B cell (primary cell): Measurements from ENCODE around the gene TACR3. TPM values are rescaled to one million over a fixed set of nuclear protein-coding genes. Genes with fewer than 3 reads are reported as not detected.

Experiments used
- ATAC-seq: fragments of 200-7000 bp; cut with Tn5 transposase; one replicate; pipeline ENCODE4 v1.10.0; 2021; ENCODE audit warnings: low read depth, mild to moderate bottlenecking, moderate number of reproducible peaks, moderate library complexity
- CTCF ChIA-PET: fragments of 350-600 bp; sonication (Branson Sonifier 250); formaldehyde crosslinking; loops from one replicate; lab custom pipeline; 2021; ENCODE audit warnings: antibody characterized with exemption, inconsistent platforms; lab: Charles Lee
- POLR2A ChIA-PET: fragments of 350-600 bp; sonication (Branson Sonifier 250); formaldehyde crosslinking; loops from one replicate; lab custom pipeline; 2021; ENCODE audit warnings: antibody characterized with exemption; lab: Charles Lee
- DNase-seq: peaks from one replicate; pipeline ENCODE4 v3.0.0; 2013
- H2AFZ ChIP-seq: 2 replicates; pipeline ENCODE4 v1.6.1; 2012; ENCODE audit warnings: mild to moderate bottlenecking, low read depth, low read length; ENCODE audit not compliant: insufficient read depth, poor library complexity, severe bottlenecking
- H3K27ac ChIP-seq, 2 donors: 1 replicate in 1 of 2; 2 replicates in 1 of 2; pipeline ENCODE4 v1.5.1; 2012 to 2013; ENCODE audit warnings: low read length in 2 of 2, mild to moderate bottlenecking in 2 of 2, moderate library complexity in 1 of 2
- H3K27me3 ChIP-seq, 4 experiments: fragments of 200-600 bp in 1 of 4; sonication (generic) in 1 of 4; replicated peaks in 1 of 4; 1 replicate in 2 of 4; 2 replicates in 2 of 4; pipeline versions ENCODE4 v1.6.1 to v1.7.0; 2013 to 2016; ENCODE audit warnings: low read length in 3 of 4, mild to moderate bottlenecking in 2 of 4, mixed read lengths in 1 of 4, moderate library complexity in 1 of 4; ENCODE audit not compliant: insufficient read depth in 4 of 4, control insufficient read depth in 3 of 4; ENCODE audit errors: control extremely low read depth in 1 of 4
- H3K36me3 ChIP-seq, 2 experiments: replicated peaks in 1 of 2; 1 replicate in 1 of 2; 2 replicates in 1 of 2; pipeline versions ENCODE4 v1.6.1 to v1.7.1; 2013; ENCODE audit warnings: low read length in 1 of 2; ENCODE audit not compliant: insufficient read depth in 2 of 2, control insufficient read depth in 1 of 2; ENCODE audit errors: control extremely low read depth in 1 of 2, extremely low read depth in 1 of 2
- H3K4me1 ChIP-seq, 2 donors: fragments of 200-600 bp in 1 of 2; sonication (generic) in 1 of 2; 1 replicate in 1 of 2; 2 replicates in 1 of 2; pipeline versions ENCODE4 v1.5.1 to v1.6.1; 2013 to 2017; ENCODE audit warnings: low read length in 2 of 2; ENCODE audit not compliant: control insufficient read depth in 2 of 2, insufficient read depth in 2 of 2
- H3K4me2 ChIP-seq: replicated peaks from 2 replicates; pipeline ENCODE3; 2012; ENCODE audit warnings: mild to moderate bottlenecking, low read depth, low read length; ENCODE audit not compliant: poor library complexity, severe bottlenecking
- H3K4me3 ChIP-seq, 5 experiments: fragments of 200-600 bp in 1 of 5; sonication (generic) in 1 of 5; 1 replicate in 3 of 5; 2 replicates in 2 of 5; pipeline versions ENCODE4 v1.5.1 to v1.7.0; 2011 to 2016; ENCODE audit warnings: low read length in 4 of 5, mild to moderate bottlenecking in 4 of 5, low read depth in 2 of 5, control low read depth in 1 of 5, moderate library complexity in 1 of 5; ENCODE audit not compliant: insufficient read depth in 1 of 5; ENCODE audit errors: control extremely low read depth in 1 of 5, extremely low read depth in 1 of 5
- H3K79me2 ChIP-seq: fragments of 200-600 bp; sonication (generic); one replicate; pipeline ENCODE4 v1.6.0; 2016; ENCODE audit warnings: low read length; ENCODE audit not compliant: control insufficient read depth, insufficient read depth
- H3K9ac ChIP-seq: fragments of 200-600 bp; sonication (generic); 2 replicates; pipeline ENCODE4 v1.6.1; 2017; ENCODE audit warnings: mild to moderate bottlenecking, low read length, moderate library complexity
- H3K9me3 ChIP-seq, 3 donors: one replicate each; pipeline versions ENCODE4 v1.6.1 to v1.7.1; 2013; ENCODE audit warnings: low read length in 2 of 3; ENCODE audit not compliant: control insufficient read depth in 2 of 3, insufficient read depth in 1 of 3; ENCODE audit errors: control extremely low read depth in 1 of 3
- H4K20me1 ChIP-seq: 2 replicates; pipeline ENCODE4 v1.6.0; 2012; ENCODE audit warnings: mild to moderate bottlenecking, low read length; ENCODE audit not compliant: insufficient read depth, control insufficient read depth, poor library complexity, severe bottlenecking
- H3K27ac Mint-ChIP-seq: one replicate; pipeline ENCODE4 v1.8.0; 2021; ENCODE audit warnings: mixed read lengths
- H3K27me3 Mint-ChIP-seq: one replicate; pipeline ENCODE4 v1.8.0; 2021; ENCODE audit warnings: mixed read lengths
- H3K4me1 Mint-ChIP-seq: one replicate; pipeline ENCODE4 v1.8.0; 2021; ENCODE audit warnings: mixed read lengths
- H3K4me3 Mint-ChIP-seq: one replicate; pipeline ENCODE4 v1.8.0; 2021; ENCODE audit warnings: mixed read lengths
- H3K9me3 Mint-ChIP-seq: one replicate; pipeline ENCODE4 v1.8.0; 2022; ENCODE audit warnings: mixed read lengths; ENCODE audit not compliant: insufficient read depth
- EZH2 ChIP-seq: IDR thresholded peaks from 2 replicates; pipeline ENCODE4 v1.6.1; 2012; ENCODE audit warnings: borderline replicate concordance, low read depth, mild to moderate bottlenecking, moderate library complexity, low read length; ENCODE audit not compliant: insufficient read depth, poor library complexity, severe bottlenecking
- WGBS: methylation state at CpG from one replicate; pipeline ENCODE4 v1.1.5; 2013; ENCODE audit warnings: missing lambda C conversion rate; ENCODE audit not compliant: insufficient coverage; 5-methylcytosine and 5-hydroxymethylcytosine counted together
- intact Hi-C: fragments of 100-400 bp; cut with micrococcal nuclease; formaldehyde crosslinking; loops from one replicate; pipeline ENCODE4 v1.10.0; 2022
- polyA plus RNA-seq: library from polyadenylated mRNA; depleted of rRNA; stranded (reverse); fragments of >200 nt; gene quantifications from 2 replicates; pipeline ENCODE4 v1.2.3, GENCODE V29; 2012
- total RNA-seq, 2 donors: library from RNA; stranded (reverse); fragments of 120-200 nt in 1 of 2; gene quantifications; 1 replicate in 1 of 2; 2 replicates in 1 of 2; pipeline versions ENCODE4 v1.2.3 to v1.2.4, GENCODE V29; 2013 to 2022
- TF ChIP-seq, protein P1 (sequence below): fragments of 200-600 bp; IDR thresholded peaks from one replicate; pipeline ENCODE4 v1.8.0; 2022; ENCODE audit warnings: antibody characterized with exemption, mild to moderate bottlenecking

TACR3 gene
- total and polyA plus RNA-seq, 2 donors (not counting 1 experiment from before 2014, with no cell fraction given), result not detected

GRCh38 chr4:103721251-103721650 is 1.5 kb upstream of the TACR3 start:
- no peaks in the 10 kb centered on the region for H3K79me2 ChIP-seq
- H3K4me1 ChIP-seq, result no peaks in the 10 kb centered on the region
- no peaks in the 10 kb centered on the region for H3K27me3 ChIP-seq
- H3K27ac Mint-ChIP-seq, result no peak overlapping the region
- no peaks in the 10 kb centered on the region for H4K20me1 ChIP-seq
- H3K4me1 Mint-ChIP-seq, result no peaks in the 10 kb centered on the region
- ChIA-PET POLR2A (no interaction called here), CTCF (no interaction called here)
- H2AFZ ChIP-seq, result no peak overlapping the region
- TF ChIP-seq, protein P1, sequence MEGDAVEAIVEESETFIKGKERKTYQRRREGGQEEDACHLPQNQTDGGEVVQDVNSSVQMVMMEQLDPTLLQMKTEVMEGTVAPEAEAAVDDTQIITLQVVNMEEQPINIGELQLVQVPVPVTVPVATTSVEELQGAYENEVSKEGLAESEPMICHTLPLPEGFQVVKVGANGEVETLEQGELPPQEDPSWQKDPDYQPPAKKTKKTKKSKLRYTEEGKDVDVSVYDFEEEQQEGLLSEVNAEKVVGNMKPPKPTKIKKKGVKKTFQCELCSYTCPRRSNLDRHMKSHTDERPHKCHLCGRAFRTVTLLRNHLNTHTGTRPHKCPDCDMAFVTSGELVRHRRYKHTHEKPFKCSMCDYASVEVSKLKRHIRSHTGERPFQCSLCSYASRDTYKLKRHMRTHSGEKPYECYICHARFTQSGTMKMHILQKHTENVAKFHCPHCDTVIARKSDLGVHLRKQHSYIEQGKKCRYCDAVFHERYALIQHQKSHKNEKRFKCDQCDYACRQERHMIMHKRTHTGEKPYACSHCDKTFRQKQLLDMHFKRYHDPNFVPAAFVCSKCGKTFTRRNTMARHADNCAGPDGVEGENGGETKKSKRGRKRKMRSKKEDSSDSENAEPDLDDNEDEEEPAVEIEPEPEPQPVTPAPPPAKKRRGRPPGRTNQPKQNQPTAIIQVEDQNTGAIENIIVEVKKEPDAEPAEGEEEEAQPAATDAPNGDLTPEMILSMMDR, result no peak
- TF ChIP-seq EZH2, result no peak
- no peak overlapping the region for H3K4me3 Mint-ChIP-seq
- no peaks in the 10 kb centered on the region for H3K36me3 ChIP-seq
- H3K4me2 ChIP-seq, result no peak overlapping the region
- DNase-seq (no peak), ATAC-seq (no peak)
- no peak overlapping the region for H3K27ac ChIP-seq
- 76% methylated on average over 3 of the region's 3 CpGs for WGBS
- H3K4me3 ChIP-seq, result no peak overlapping the region
- H3K9me3 Mint-ChIP-seq, result no peaks in the 10 kb centered on the region
- H3K9ac ChIP-seq, result no peak overlapping the region
- H3K27me3 Mint-ChIP-seq, result peaks cover 9% of the 10 kb centered on the region
- H3K9me3 ChIP-seq, result peaks cover 0 to 11% (median 0%) of the 10 kb centered on the region in 3 donors
- intact Hi-C loops, result no loop called here

DNA sequence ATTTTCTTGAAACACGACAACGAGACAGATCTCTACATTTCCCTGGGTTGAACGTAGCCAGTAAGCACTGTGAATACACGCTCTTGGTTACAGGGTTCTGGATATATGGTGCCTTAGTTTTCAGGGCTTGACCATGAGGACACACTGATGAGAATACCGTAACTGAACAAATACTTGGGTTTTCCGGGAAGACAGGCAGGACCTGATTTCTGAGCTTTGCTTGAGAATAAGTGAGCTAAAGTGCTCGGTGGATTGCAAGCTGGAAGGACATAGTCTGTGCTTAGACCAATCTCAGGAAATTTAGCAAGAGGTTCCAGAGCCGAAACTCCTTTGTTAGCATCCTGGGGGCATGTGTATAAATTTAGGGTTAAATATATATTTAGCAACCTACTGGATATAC is 876 bp upstream of the TACR3 start:
- Mint-ChIP-seq H3K27ac (no peak overlapping the region), H3K27me3 (peaks cover 9% of the 10 kb centered on the region), H3K9me3 (no peaks in the 10 kb centered on the region), H3K4me1 (no peaks in the 10 kb centered on the region), H3K4me3 (no peak overlapping the region)
- no peak overlapping the region for H3K9ac ChIP-seq
- H3K4me1 ChIP-seq, result no peaks in the 10 kb centered on the region
- 89% methylated on average over 7 of the region's 8 CpGs for WGBS
- no peak overlapping the region for H3K4me2 ChIP-seq
- TF ChIP-seq, protein P1, result no peak
- TF ChIP-seq EZH2, result no peak
- no peak overlapping the region for H2AFZ ChIP-seq
- H4K20me1 ChIP-seq, result no peaks in the 10 kb centered on the region
- no peaks in the 10 kb centered on the region for H3K27me3 ChIP-seq
- no peaks in the 10 kb centered on the region for H3K36me3 ChIP-seq
- intact Hi-C loops, result no loop called here
- H3K4me3 ChIP-seq, result no peak overlapping the region
- H3K9me3 ChIP-seq, result peaks cover 0 to 11% (median 0%) of the 10 kb centered on the region in 3 donors
- ATAC-seq (no peak), DNase-seq (no peak)
- POLR2A ChIA-PET, result no interaction called here
- CTCF ChIA-PET, result no interaction called here
- no peaks in the 10 kb centered on the region for H3K79me2 ChIP-seq
- H3K27ac ChIP-seq, result no peak overlapping the region
